ENCODE data around the gene SCP2D1. TPM values are rescaled to one million over a fixed set of nuclear protein-coding genes. Genes with fewer than 3 reads are reported as not detected.

The SCP2D1 gene
- total RNA-seq, 2 donors from 2014 or later, result not detected

DNA sequence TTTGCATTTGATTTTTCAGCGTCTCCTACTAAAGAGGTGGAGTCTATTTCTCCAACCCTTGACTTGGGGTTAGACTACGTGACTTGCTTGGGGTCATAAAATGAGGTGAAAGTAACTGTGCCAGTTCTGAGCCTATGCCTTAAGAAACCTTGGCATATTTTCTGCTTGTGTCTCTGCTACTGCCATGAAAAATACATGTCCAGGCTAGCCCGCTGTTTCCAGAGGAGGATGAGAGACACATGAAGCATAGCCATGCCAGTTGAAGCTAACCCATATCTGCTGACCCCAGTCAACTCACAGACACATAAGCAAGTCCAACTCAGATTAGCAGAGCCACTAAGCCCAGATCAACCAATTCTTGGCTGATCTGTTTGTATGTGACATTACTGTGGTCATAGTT, 38.7 kb downstream of the SCP2D1 start:
- no peak overlapping the region for H3K4me3 Mint-ChIP-seq
- H3K36me3 Mint-ChIP-seq (ENCODE audit: low read depth), result no peaks in the 10 kb centered on the region
- H3K9me3 Mint-ChIP-seq, result no peaks in the 10 kb centered on the region
- no peak for DNase-seq
- Histone ChIP-seq H3K9me3 (ENCODE audit: control insufficient read depth, low read length) (no peaks in the 10 kb centered on the region), H3K9ac (ENCODE audit: extremely low read depth, low read length, poor library complexity, severe bottlenecking) (no peak overlapping the region), H3K27ac (ENCODE audit: low read depth, low read length) (no peak overlapping the region), H3K4me3 (ENCODE audit: low read length) (no peak overlapping the region), H3K4me1 (ENCODE audit: control insufficient read depth, insufficient read depth, low read length) (no peaks in the 10 kb centered on the region), H3K36me3 (ENCODE audit: control insufficient read depth, insufficient read depth, low read length) (no peaks in the 10 kb centered on the region), H3K27me3 (ENCODE audit: control insufficient read depth, insufficient read depth, low read length, poor library complexity, severe bottlenecking) (no peaks in the 10 kb centered on the region)
- no peak overlapping the region for H3K27ac Mint-ChIP-seq
- no peak for TF ChIP-seq CTCF (conservative IDR thresholded peaks at IDR 0.05)
- WGBS, 2 experiments (ENCODE audit: insufficient coverage in 1 of 2, insufficient read length in 1 of 2), result 83 to 96% methylated on average over 1 to 3 of the region's 3 CpGs
- H3K27me3 Mint-ChIP-seq (ENCODE audit: insufficient read depth), result peaks cover 9% of the 10 kb centered on the region
- H3K4me1 Mint-ChIP-seq, result no peaks in the 10 kb centered on the region

GRCh38 chr20:18853216-18853615, 39.6 kb downstream of the SCP2D1 start:
- no peak for TF ChIP-seq CTCF (conservative IDR thresholded peaks at IDR 0.05)
- H3K9me3 ChIP-seq (ENCODE audit: control insufficient read depth, low read length), result no peaks in the 10 kb centered on the region
- no peak for DNase-seq
- H3K9ac ChIP-seq (ENCODE audit: extremely low read depth, low read length, poor library complexity, severe bottlenecking), result no peak overlapping the region
- no peak overlapping the region for H3K4me3 ChIP-seq (ENCODE audit: low read length)
- Mint-ChIP-seq H3K27ac (no peak overlapping the region), H3K4me3 (no peak overlapping the region), H3K27me3 (ENCODE audit: insufficient read depth) (peaks cover 10% of the 10 kb centered on the region), H3K9me3 (no peaks in the 10 kb centered on the region), H3K36me3 (ENCODE audit: low read depth) (no peaks in the 10 kb centered on the region), H3K4me1 (no peaks in the 10 kb centered on the region)
- no peak overlapping the region for H3K27ac ChIP-seq (ENCODE audit: low read depth, low read length)
- no peaks in the 10 kb centered on the region for H3K4me1 ChIP-seq (ENCODE audit: control insufficient read depth, insufficient read depth, low read length)
- no peaks in the 10 kb centered on the region for H3K36me3 ChIP-seq (ENCODE audit: control insufficient read depth, insufficient read depth, low read length)
- 82 to 93% methylated on average over 4 of the region's 4 CpGs for WGBS, 2 experiments (ENCODE audit: insufficient coverage in 1 of 2, insufficient read length in 1 of 2)
- no peaks in the 10 kb centered on the region for H3K27me3 ChIP-seq (ENCODE audit: control insufficient read depth, insufficient read depth, low read length, poor library complexity, severe bottlenecking)

- no peak overlapping the region for H3K4me3 Mint-ChIP-seq
Measured at GRCh38 chr20:18853946-18854646, 40.5 kb downstream of the SCP2D1 start.

More at GRCh38 chr20:18853946-18854646, 40.5 kb downstream of the SCP2D1 start:
- Histone ChIP-seq H3K4me3 (ENCODE audit: low read length) (no peak overlapping the region), H3K4me1 (ENCODE audit: control insufficient read depth, insufficient read depth, low read length) (no peaks in the 10 kb centered on the region), H3K27me3 (ENCODE audit: control insufficient read depth, insufficient read depth, low read length, poor library complexity, severe bottlenecking) (no peaks in the 10 kb centered on the region), H3K36me3 (ENCODE audit: control insufficient read depth, insufficient read depth, low read length) (no peaks in the 10 kb centered on the region), H3K9me3 (ENCODE audit: control insufficient read depth, low read length) (no peaks in the 10 kb centered on the region), H3K9ac (ENCODE audit: extremely low read depth, low read length, poor library complexity, severe bottlenecking) (no peak overlapping the region), H3K27ac (ENCODE audit: low read depth, low read length) (no peak overlapping the region)
- H3K4me1 Mint-ChIP-seq, result no peaks in the 10 kb centered on the region
- 0% methylated on average over 1 of the region's 2 CpGs for WGBS, 2 experiments (ENCODE audit: insufficient coverage in 1 of 2, insufficient read length in 1 of 2)
- no peaks in the 10 kb centered on the region for H3K9me3 Mint-ChIP-seq
- no peak overlapping the region for H3K27ac Mint-ChIP-seq
- H3K27me3 Mint-ChIP-seq (ENCODE audit: insufficient read depth), result peaks cover 11% of the 10 kb centered on the region
- TF ChIP-seq CTCF (conservative IDR thresholded peaks at IDR 0.05), result no peak
- no peaks in the 10 kb centered on the region for H3K36me3 Mint-ChIP-seq (ENCODE audit: low read depth)
- DNase-seq, result no peak

Measured in endodermal cell (in vitro differentiated cells).